IMR-90 (cell line): ENCODE results near the gene CHD9. TPM values are rescaled to one million over a fixed set of nuclear protein-coding genes. Genes with fewer than 3 reads are reported as not detected.

Source experiments
- ATAC-seq: fragments of 200-7000 bp; cut with Tn5 transposase; 2 replicates; pipeline ENCODE4 v1.9.1; 2020; ENCODE audit warnings: low read depth, mild to moderate bottlenecking, moderate library complexity
- BruUV-seq: library from RNA; stranded (reverse); fragments of 400-500 nt; replicated peaks from 2 replicates; lab custom pipeline; 2021; lab: Mats Ljungman, UMichigan
- CTCF ChIA-PET: fragments of 300-600 bp; formaldehyde crosslinking; extraction: SDS; loops from one replicate; lab custom pipeline; 2021; ENCODE audit warnings: antibody characterized with exemption; lab: Yijun Ruan, JAX
- POLR2A ChIA-PET: fragments of 300-600 bp; sonication (Branson Sonifier 250); formaldehyde crosslinking; loops from one replicate; lab custom pipeline; 2022; ENCODE audit warnings: antibody characterized with exemption; ENCODE audit not compliant: unreplicated experiment; lab: Charles Lee
- DNase-seq: peaks from one replicate; pipeline ENCODE4 v3.0.0; 2013
- H2AFZ ChIP-seq: replicated peaks from 2 replicates; pipeline ENCODE3; 2013; ENCODE audit warnings: low read length, mild to moderate bottlenecking; ENCODE audit not compliant: poor library complexity
- H2AK5ac ChIP-seq: 2 replicates; pipeline ENCODE4 v1.6.1; 2013; ENCODE audit warnings: low read depth, low read length, inconsistent platforms
- H2AK9ac ChIP-seq: replicated peaks from 2 replicates; pipeline ENCODE3; 2013; ENCODE audit warnings: mild to moderate bottlenecking, low read depth, low read length, moderate library complexity; ENCODE audit not compliant: poor library complexity
- H2BK120ac ChIP-seq: 2 replicates; pipeline ENCODE4 v1.6.1; 2013; ENCODE audit warnings: low read depth, low read length, inconsistent platforms
- H2BK15ac ChIP-seq: 3 replicates; pipeline ENCODE4 v1.6.1; 2013; ENCODE audit warnings: low read depth, low read length, inconsistent platforms
- H2BK20ac ChIP-seq: 2 replicates; pipeline ENCODE4 v1.6.1; 2013; ENCODE audit warnings: low read depth, mild to moderate bottlenecking, inconsistent platforms, low read length, moderate library complexity
- H2BK5ac ChIP-seq: 2 replicates; pipeline ENCODE4 v1.6.1; 2013; ENCODE audit warnings: mild to moderate bottlenecking, low read depth, low read length, inconsistent platforms; ENCODE audit not compliant: poor library complexity, severe bottlenecking
- H3K14ac ChIP-seq: replicated peaks from 2 replicates; pipeline ENCODE4 v1.6.1; 2013; ENCODE audit warnings: low read depth, low read length, inconsistent platforms
- H3K18ac ChIP-seq: 2 replicates; pipeline ENCODE4 v1.6.1; 2013; ENCODE audit warnings: low read depth, low read length, control low read depth
- H3K23ac ChIP-seq: 2 replicates; pipeline ENCODE4 v1.6.1; 2013; ENCODE audit warnings: low read depth, low read length, inconsistent platforms
- H3K27ac ChIP-seq: 2 replicates; pipeline ENCODE4 v1.5.1; 2013; ENCODE audit warnings: mild to moderate bottlenecking, control low read depth, low read length; ENCODE audit not compliant: insufficient read depth
- H3K27me3 ChIP-seq: 2 replicates; pipeline ENCODE4 v1.6.1; 2013; ENCODE audit warnings: low read length; ENCODE audit not compliant: control insufficient read depth, insufficient read depth
- H3K36me3 ChIP-seq: 2 replicates; pipeline ENCODE4 v1.6.1; 2013; ENCODE audit warnings: low read length, mixed read lengths; ENCODE audit not compliant: control insufficient read depth, insufficient read depth
- H3K4ac ChIP-seq: 2 replicates; pipeline ENCODE4 v1.6.1; 2013; ENCODE audit warnings: low read depth, low read length, inconsistent platforms
- H3K4me1 ChIP-seq: 2 replicates; pipeline ENCODE4 v1.6.1; 2013; ENCODE audit warnings: low read length, mixed read lengths; ENCODE audit not compliant: control insufficient read depth, insufficient read depth
- H3K4me2 ChIP-seq: 2 replicates; pipeline ENCODE4 v1.6.1; 2013; ENCODE audit warnings: low read depth, mild to moderate bottlenecking, control low read depth, low read length, moderate library complexity
- H3K4me3 ChIP-seq: 2 replicates; pipeline ENCODE4 v1.5.1; 2013; ENCODE audit warnings: low read depth, mild to moderate bottlenecking, control low read depth, low read length, moderate library complexity; ENCODE audit not compliant: insufficient read depth
- H3K56ac ChIP-seq: 2 replicates; pipeline ENCODE4 v1.6.1; 2013; ENCODE audit warnings: low read length, inconsistent platforms; ENCODE audit not compliant: insufficient read depth; ENCODE audit errors: extremely low read depth
- H3K79me1 ChIP-seq, 2 experiments: 2 replicates each; pipeline ENCODE4 v1.6.1; 2013; ENCODE audit warnings: low read length in 2 of 2, inconsistent platforms in 1 of 2, low read depth in 1 of 2
- H3K9ac ChIP-seq: 2 replicates; pipeline ENCODE4 v1.6.1; 2013; ENCODE audit warnings: low read depth, low read length, control low read depth
- H3K9me1 ChIP-seq: 2 replicates; pipeline ENCODE4 v1.6.1; 2013; ENCODE audit warnings: low read length, inconsistent platforms; ENCODE audit not compliant: insufficient read depth
- H3K9me3 ChIP-seq: 2 replicates; pipeline ENCODE4 v1.6.1; 2013; ENCODE audit warnings: low read length; ENCODE audit not compliant: control insufficient read depth, insufficient read depth
- H4K20me1 ChIP-seq: 2 replicates; pipeline ENCODE4 v1.6.1; 2013; ENCODE audit warnings: low read length, inconsistent platforms; ENCODE audit not compliant: insufficient read depth
- H4K5ac ChIP-seq: 2 replicates; pipeline ENCODE4 v1.6.1; 2013; ENCODE audit warnings: mild to moderate bottlenecking, low read depth, low read length, control low read depth
- H4K8ac ChIP-seq, 2 experiments: 2 replicates each; pipeline ENCODE4 v1.6.1; 2013; ENCODE audit warnings: low read depth in 2 of 2, low read length in 2 of 2, control low read depth in 1 of 2, inconsistent platforms in 1 of 2
- H4K91ac ChIP-seq: 2 replicates; pipeline ENCODE4 v1.6.1; 2013; ENCODE audit warnings: low read depth, low read length, inconsistent platforms; ENCODE audit not compliant: insufficient read depth
- BHLHE40 ChIP-seq: fragments of 150-350 bp; IDR thresholded peaks from 2 replicates; pipeline ENCODE4 v1.6.1; 2016; ENCODE audit warnings: mild to moderate bottlenecking, low read depth, low read length
- CEBPB ChIP-seq: IDR thresholded peaks from 2 replicates; pipeline ENCODE4 v1.6.1; 2012; ENCODE audit warnings: low read depth, low read length, improper control_type of control experiment
- CHD1 ChIP-seq: IDR thresholded peaks from 2 replicates; pipeline ENCODE4 v1.6.1; 2012; ENCODE audit warnings: low read depth, low read length, improper control_type of control experiment
- FOS ChIP-seq: fragments of 150-350 bp; IDR thresholded peaks from 2 replicates; pipeline ENCODE4 v1.6.1; 2016; ENCODE audit warnings: low read depth, low read length
- MAFK ChIP-seq: IDR thresholded peaks from 2 replicates; pipeline ENCODE4 v1.6.1; 2012; ENCODE audit warnings: low read depth, low read length, improper control_type of control experiment
- MAZ ChIP-seq: IDR thresholded peaks from 2 replicates; pipeline ENCODE4 v1.6.1; 2012; ENCODE audit warnings: low read depth, mild to moderate bottlenecking, low read length, improper control_type of control experiment, moderate library complexity, borderline replicate concordance
- MXI1 ChIP-seq: IDR thresholded peaks from 2 replicates; pipeline ENCODE4 v1.6.1; 2012; ENCODE audit warnings: low read depth, mild to moderate bottlenecking, low read length, moderate library complexity, borderline replicate concordance
- NFE2L2 ChIP-seq: fragments of 150-350 bp; IDR thresholded peaks from 2 replicates; pipeline ENCODE4 v1.6.1; 2016; ENCODE audit warnings: low read depth, mild to moderate bottlenecking, low read length
- POLR2A ChIP-seq: IDR thresholded peaks from 2 replicates; pipeline ENCODE4 v1.6.1; 2012; ENCODE audit warnings: mild to moderate bottlenecking, low read depth, low read length
- RAD21 ChIP-seq: IDR thresholded peaks from 2 replicates; pipeline ENCODE4 v1.6.1; 2012; ENCODE audit warnings: low read length, improper control_type of control experiment
- RCOR1 ChIP-seq: IDR thresholded peaks from 2 replicates; pipeline ENCODE4 v1.6.1; 2012; ENCODE audit warnings: mild to moderate bottlenecking, low read length, improper control_type of control experiment; ENCODE audit not compliant: insufficient replicate concordance
- RFX5 ChIP-seq: IDR thresholded peaks from 2 replicates; pipeline ENCODE4 v1.8.0; 2012; ENCODE audit warnings: low read depth, mild to moderate bottlenecking, low read length, moderate library complexity
- SMC3 ChIP-seq: fragments of 150-350 bp; IDR thresholded peaks from 2 replicates; pipeline ENCODE4 v1.6.1; 2016; ENCODE audit warnings: low read depth, mild to moderate bottlenecking, antibody characterized with exemption, low read length, moderate library complexity
- whole genome bisulfite sequencing, 2 experiments: methylation state at CpG; one replicate each; pipeline versions ENCODE4 v1.1.5 to v1.1.7; 2013; ENCODE audit warnings: missing lambda C conversion rate in 2 of 2; ENCODE audit not compliant: insufficient read length in 1 of 2; ENCODE audit errors: extremely low coverage in 2 of 2; 5-methylcytosine and 5-hydroxymethylcytosine counted together
- dilution Hi-C: fragments of 300-500 bp; cut with HindIII; formaldehyde crosslinking; loops from one replicate; pipeline ENCODE4 v1.14.3; 2018; ENCODE audit warnings: low sequenced_read_pairs; ENCODE audit not compliant: unreplicated experiment
- in situ Hi-C: fragments of 300-500 bp; cut with MboI; formaldehyde crosslinking; loops from 3 replicates; pipeline ENCODE4 v1.14.3; 2019; ENCODE audit warnings: low sequenced_read_pairs, inconsistent platforms, mixed read lengths
- intact Hi-C: fragments of 100-400 bp; cut with micrococcal nuclease; formaldehyde crosslinking; loops from 2 replicates; pipeline ENCODE4 v1.10.0; 2022
- polyA plus RNA-seq, 3 experiments: library from polyadenylated mRNA; depleted of rRNA; stranded (reverse); fragments of >200 nt; gene quantifications; 2 replicates each; pipeline ENCODE4 v1.2.3, GENCODE V29; 2012; ENCODE audit warnings: low replicate concordance in 1 of 3
- total RNA-seq: library from RNA; depleted of rRNA; stranded (reverse); fragments of >200 nt; gene quantifications from 2 replicates; pipeline ENCODE4 v1.2.3, GENCODE V29; 2012
- TF ChIP-seq, protein P1 (sequence below): conservative IDR thresholded peaks from 2 replicates; pipeline ENCODE4 v1.5.1; 2012; ENCODE audit warnings: mild to moderate bottlenecking, low read depth, low read length, improper control_type of control experiment
- TF ChIP-seq, protein P2 (sequence below): fragments of 150-350 bp; IDR thresholded peaks from 2 replicates; pipeline ENCODE4 v1.6.1; 2016; ENCODE audit warnings: low read depth, mild to moderate bottlenecking, low read length, moderate library complexity, borderline replicate concordance
- TF ChIP-seq, protein P3 (sequence below): fragments of 150-350 bp; IDR thresholded peaks from 2 replicates; pipeline ENCODE4 v1.6.1; 2017; ENCODE audit warnings: mild to moderate bottlenecking, antibody characterized with exemption, low read length, low read depth

CHD9 gene
- total and polyA plus RNA-seq, 2 of the 4 experiments (the other 2 are of a cell fraction), result 9.1 to 48.8 TPM

DNA sequence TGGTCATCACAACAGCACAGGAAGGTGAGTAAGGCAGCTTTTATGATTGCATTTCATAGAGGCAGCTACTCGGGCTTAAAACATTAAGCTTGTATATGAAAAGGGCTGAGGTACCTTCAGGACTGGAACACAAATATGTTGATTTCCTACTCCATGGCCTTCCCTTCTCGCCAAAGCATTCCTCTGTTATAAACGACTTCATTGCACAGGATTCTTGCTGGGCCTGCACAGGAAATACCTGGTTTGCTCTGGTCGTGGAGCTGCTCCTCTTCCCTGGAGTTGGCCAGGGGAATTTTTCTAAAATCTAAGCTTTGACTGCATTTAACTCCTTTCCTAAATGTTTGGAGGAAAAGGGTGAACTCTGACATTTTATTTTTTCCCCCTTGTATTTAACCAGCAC lies 49.0 kb downstream of the CHD9 start:
- Histone ChIP-seq H2BK120ac (no peak overlapping the region), H4K91ac (no peak overlapping the region), H3K9me3 (no peaks in the 10 kb centered on the region), H3K9me1 (no peaks in the 10 kb centered on the region), H2BK15ac (no peak overlapping the region), H4K20me1 (peaks cover 6% of the 10 kb centered on the region; the same call in 1 of the 2 replicates), H2AK5ac (no peak overlapping the region), H3K14ac (no peak overlapping the region), H2BK5ac (no peak overlapping the region), H2AFZ (no peak overlapping the region), H4K8ac (no peak overlapping the region), H3K36me3 (no peaks in the 10 kb centered on the region), H3K27ac (no peak overlapping the region), H3K56ac (no peak overlapping the region), H3K79me1 (peaks cover 13 to 31% of the 10 kb centered on the region in 2 experiments; a peak in 3 of 4 replicates), H2AK9ac (no peak overlapping the region), H3K4me2 (no peak overlapping the region), H3K4me1 (peaks cover 10% of the 10 kb centered on the region), H3K4me3 (no peak overlapping the region), H3K27me3 (no peaks in the 10 kb centered on the region), H3K9ac (no peak overlapping the region), H3K4ac (no peak overlapping the region), H3K18ac (no peak overlapping the region), H4K5ac (no peak overlapping the region), H2BK20ac (no peak overlapping the region), H3K23ac (no peak overlapping the region)
- DNase-seq, result no peak
- no TSS peak for BruUV-seq
- intact Hi-C loops, result no loop called here
- CTCF ChIA-PET, result interaction anchor here (1.1 kb wide), 1 partner anchor 11 kb away, joined by 3 read pairs; no protein-coding TSS in a partner anchor
- dilution Hi-C loops, result no loop called here
- ATAC-seq, result no peak
- WGBS, 2 experiments, result no CpG with 5 or more reads among the region's 4 CpGs
- in situ Hi-C loops, result no loop called here
- TF ChIP-seq RAD21, result no peak
- TF ChIP-seq RCOR1, result no peak
- TF ChIP-seq, protein P1, sequence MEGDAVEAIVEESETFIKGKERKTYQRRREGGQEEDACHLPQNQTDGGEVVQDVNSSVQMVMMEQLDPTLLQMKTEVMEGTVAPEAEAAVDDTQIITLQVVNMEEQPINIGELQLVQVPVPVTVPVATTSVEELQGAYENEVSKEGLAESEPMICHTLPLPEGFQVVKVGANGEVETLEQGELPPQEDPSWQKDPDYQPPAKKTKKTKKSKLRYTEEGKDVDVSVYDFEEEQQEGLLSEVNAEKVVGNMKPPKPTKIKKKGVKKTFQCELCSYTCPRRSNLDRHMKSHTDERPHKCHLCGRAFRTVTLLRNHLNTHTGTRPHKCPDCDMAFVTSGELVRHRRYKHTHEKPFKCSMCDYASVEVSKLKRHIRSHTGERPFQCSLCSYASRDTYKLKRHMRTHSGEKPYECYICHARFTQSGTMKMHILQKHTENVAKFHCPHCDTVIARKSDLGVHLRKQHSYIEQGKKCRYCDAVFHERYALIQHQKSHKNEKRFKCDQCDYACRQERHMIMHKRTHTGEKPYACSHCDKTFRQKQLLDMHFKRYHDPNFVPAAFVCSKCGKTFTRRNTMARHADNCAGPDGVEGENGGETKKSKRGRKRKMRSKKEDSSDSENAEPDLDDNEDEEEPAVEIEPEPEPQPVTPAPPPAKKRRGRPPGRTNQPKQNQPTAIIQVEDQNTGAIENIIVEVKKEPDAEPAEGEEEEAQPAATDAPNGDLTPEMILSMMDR, result no peak
- TF ChIP-seq FOS, result no peak
- TF ChIP-seq MAFK, result no peak
- no peak for TF ChIP-seq NFE2L2
- TF ChIP-seq RFX5, result no peak
- TF ChIP-seq, protein P2, sequence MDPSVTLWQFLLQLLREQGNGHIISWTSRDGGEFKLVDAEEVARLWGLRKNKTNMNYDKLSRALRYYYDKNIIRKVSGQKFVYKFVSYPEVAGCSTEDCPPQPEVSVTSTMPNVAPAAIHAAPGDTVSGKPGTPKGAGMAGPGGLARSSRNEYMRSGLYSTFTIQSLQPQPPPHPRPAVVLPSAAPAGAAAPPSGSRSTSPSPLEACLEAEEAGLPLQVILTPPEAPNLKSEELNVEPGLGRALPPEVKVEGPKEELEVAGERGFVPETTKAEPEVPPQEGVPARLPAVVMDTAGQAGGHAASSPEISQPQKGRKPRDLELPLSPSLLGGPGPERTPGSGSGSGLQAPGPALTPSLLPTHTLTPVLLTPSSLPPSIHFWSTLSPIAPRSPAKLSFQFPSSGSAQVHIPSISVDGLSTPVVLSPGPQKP, result no peak
- TF ChIP-seq MXI1, result no peak
- TF ChIP-seq, protein P3, sequence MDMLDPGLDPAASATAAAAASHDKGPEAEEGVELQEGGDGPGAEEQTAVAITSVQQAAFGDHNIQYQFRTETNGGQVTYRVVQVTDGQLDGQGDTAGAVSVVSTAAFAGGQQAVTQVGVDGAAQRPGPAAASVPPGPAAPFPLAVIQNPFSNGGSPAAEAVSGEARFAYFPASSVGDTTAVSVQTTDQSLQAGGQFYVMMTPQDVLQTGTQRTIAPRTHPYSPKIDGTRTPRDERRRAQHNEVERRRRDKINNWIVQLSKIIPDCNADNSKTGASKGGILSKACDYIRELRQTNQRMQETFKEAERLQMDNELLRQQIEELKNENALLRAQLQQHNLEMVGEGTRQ, result no peak
- TF ChIP-seq BHLHE40, result no peak
- TF ChIP-seq CHD1, result no peak
- TF ChIP-seq SMC3, result no peak
- no peak for TF ChIP-seq POLR2A
- no peak for TF ChIP-seq CEBPB
- TF ChIP-seq MAZ, result no peak
- POLR2A ChIA-PET, result no interaction called here
